GM21515 (cell line): ENCODE measurements around the gene PLG.
"Not testable (repeated sequence)": the region's sequence is repeated elsewhere in the genome, so short reads cannot be mapped to it uniquely, and the experiment has no call there.

Source experiments
- ATAC-seq: cut with Tn5 transposase; IDR thresholded peaks from one replicate; pipeline ENCODE4 v1.9.1; 2021; ENCODE audit not compliant: unreplicated experiment

The PLG gene

GRCh38 chr6:160774399-160774798 is 72.4 kb downstream of the PLG start:
- ATAC-seq: no peak

- ATAC-seq: peak; percentile 88
Measured at GRCh38 chr6:160775792-160776580, 73.9 kb downstream of the PLG start.

- not testable (repeated sequence) for ATAC-seq
Measured at GRCh38 chr6:160779095-160779494, 77.1 kb downstream of the PLG start.

GRCh38 chr6:160780656-160781055 is 78.6 kb downstream of the PLG start:
- not testable (repeated sequence) for ATAC-seq

- ATAC-seq: no peak
Measured at GRCh38 chr6:160781298-160781697, 79.3 kb downstream of the PLG start.

GRCh38 chr6:160782228-160782627 is 80.2 kb downstream of the PLG start:
- ATAC-seq: no peak

GRCh38 chr6:160783741-160784140 is 81.7 kb downstream of the PLG start:
- no peak for ATAC-seq

- not testable (repeated sequence) for ATAC-seq
Measured at GRCh38 chr6:160788126-160788525, 86.1 kb downstream of the PLG start.

GRCh38 chr6:160788806-160789205 is 86.8 kb downstream of the PLG start:
- ATAC-seq: no peak

GRCh38 chr6:160789263-160790027 is 87.4 kb downstream of the PLG start:
- no peak for ATAC-seq

GRCh38 chr6:160790028-160790792 is 88.2 kb downstream of the PLG start:
- ATAC-seq: no peak

- ATAC-seq: peak; percentile 57
Measured at GRCh38 chr6:160791459-160791858, 89.4 kb downstream of the PLG start.

- peak; percentile 25 for ATAC-seq
Measured at GRCh38 chr6:160791981-160792418, 90.0 kb downstream of the PLG start.

GRCh38 chr6:160792708-160793107 is 90.7 kb downstream of the PLG start:
- no peak for ATAC-seq

GRCh38 chr6:160793652-160794051 is 91.6 kb downstream of the PLG start:
- ATAC-seq: no peak

- ATAC-seq: no peak
Measured at GRCh38 chr6:160795721-160796120, 93.7 kb downstream of the PLG start.

- ATAC-seq: no peak
Measured at GRCh38 chr6:160798625-160799024, 96.6 kb downstream of the PLG start.

GRCh38 chr6:160799801-160800506 is 97.9 kb downstream of the PLG start:
- ATAC-seq: no peak

- ATAC-seq: no peak
Measured at GRCh38 chr6:160801418-160801817, 99.4 kb downstream of the PLG start.

- ATAC-seq: not testable (repeated sequence)
Measured at GRCh38 chr6:160802049-160802448, 100.0 kb downstream of the PLG start.
